ENCODE measurements around the gene METAP1D.
"Not testable (repeated sequence)": the region's sequence is repeated elsewhere in the genome, so short reads cannot be mapped to it uniquely, and the experiment has no call there.

Gene METAP1D

DNA sequence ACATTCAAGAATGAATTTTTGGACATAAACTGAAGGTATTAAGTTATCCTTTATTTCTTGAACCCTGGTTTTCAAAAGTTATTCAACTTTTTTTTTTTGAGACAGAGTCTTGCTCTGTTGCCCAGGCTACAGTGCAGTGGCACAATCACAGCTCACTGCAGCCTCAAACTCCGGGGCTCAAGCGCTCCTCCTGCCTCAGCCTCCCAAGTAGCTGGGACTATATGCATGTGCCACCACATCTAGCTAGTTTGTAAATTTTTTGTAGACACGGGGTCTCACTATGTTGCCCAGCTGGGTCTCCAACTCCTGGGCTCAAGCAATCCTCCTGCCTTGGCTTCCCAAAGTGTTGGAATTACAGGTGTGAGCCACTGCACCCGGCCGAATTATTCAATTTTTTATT, 2.7 kb upstream of the METAP1D start:
- not testable (repeated sequence) for DNase-seq (ENCODE audit: low read depth, low spot score)

- DNase-seq (ENCODE audit: low read depth, low spot score): no peak
Measured at GRCh38 chr2:171999161-171999560, 592 bp upstream of the METAP1D start.

DNA sequence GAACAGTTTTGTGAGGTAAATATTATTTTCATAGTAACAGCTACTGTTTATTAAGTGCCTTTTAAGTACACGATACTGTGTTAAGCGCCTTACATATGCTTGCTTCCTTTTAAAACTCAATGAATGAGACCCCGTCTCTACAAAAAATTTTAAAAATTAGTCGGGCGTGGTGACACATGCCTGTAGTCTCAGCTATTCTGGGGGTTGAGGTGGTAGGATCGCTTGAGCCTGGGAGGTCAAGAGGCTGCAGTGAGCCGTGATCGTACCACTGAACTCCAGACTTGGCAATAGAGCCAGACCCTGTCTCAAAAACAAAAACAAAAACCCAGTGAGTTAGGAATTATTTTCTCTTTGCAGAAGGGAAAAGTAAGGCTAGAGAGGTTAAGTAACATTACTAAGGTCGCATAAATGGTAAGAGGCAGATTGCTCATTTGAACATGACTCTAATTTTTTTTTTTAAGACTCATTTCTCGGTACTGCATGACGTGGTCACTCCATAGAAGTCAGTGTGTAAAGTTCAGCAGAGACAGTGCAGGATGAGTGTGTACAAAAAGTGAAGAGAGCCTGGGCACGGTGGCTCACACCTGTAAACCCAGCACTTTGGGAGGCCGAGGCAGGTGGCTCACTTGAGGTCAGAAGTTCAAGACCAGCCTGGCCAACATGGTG, 1.1 kb downstream of the METAP1D start:
- DNase-seq (ENCODE audit: low read depth, low spot score): no peak

DNA sequence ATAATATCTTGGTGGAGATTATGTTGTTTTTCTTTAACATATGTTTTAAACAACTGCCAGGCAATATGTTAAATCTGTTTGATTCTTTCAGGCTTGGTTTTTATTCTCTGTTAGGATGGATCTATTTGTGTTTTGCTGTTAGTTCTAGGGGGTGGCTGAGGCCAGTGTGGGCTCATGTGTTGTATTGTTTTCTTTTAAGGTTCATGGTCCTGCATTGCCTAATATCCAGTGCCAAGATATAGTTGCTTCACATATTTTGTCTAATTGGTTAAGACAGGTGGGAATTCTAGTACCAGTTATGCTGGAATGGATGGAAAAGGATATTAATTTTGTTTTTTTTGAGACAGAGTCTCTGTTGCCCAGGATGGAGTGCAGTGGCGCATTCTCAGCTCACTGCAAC, 7.6 kb downstream of the METAP1D start:
- DNase-seq (ENCODE audit: low read depth, low spot score): no peak

DNA sequence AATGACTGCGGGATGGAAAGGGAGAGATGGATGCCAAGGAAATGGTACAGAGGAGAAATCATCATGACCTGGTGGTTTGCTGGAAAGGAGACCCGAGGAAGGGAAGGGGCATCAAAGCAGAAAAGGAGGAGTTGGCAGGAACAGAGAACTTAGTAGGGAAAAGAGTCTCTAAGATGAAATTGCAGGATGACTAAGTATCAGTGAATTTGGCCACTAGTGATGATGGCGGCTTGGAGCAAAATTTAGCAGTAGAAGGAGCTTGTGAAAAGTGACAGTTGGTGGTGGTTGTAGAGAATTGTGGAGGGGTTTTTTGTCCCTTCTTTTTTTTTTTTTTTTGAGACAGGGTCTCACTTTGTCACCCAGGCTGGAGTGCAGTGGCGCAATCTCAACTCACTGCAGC, 10.1 kb downstream of the METAP1D start:
- no peak for DNase-seq (ENCODE audit: low read depth, low spot score)

- no peak for DNase-seq (ENCODE audit: low read depth, low spot score)
Measured at GRCh38 chr2:172011812-172012575, 12.2 kb downstream of the METAP1D start.

- DNase-seq (ENCODE audit: low read depth, low spot score): peak; percentile 57
Measured at GRCh38 chr2:172012677-172013391, 13.1 kb downstream of the METAP1D start.

- DNase-seq (ENCODE audit: low read depth, low spot score): no peak
Measured at GRCh38 chr2:172013396-172013795, 13.6 kb downstream of the METAP1D start.

- DNase-seq (ENCODE audit: low read depth, low spot score): no peak
Measured at GRCh38 chr2:172021074-172021931, 21.6 kb downstream of the METAP1D start.

DNA sequence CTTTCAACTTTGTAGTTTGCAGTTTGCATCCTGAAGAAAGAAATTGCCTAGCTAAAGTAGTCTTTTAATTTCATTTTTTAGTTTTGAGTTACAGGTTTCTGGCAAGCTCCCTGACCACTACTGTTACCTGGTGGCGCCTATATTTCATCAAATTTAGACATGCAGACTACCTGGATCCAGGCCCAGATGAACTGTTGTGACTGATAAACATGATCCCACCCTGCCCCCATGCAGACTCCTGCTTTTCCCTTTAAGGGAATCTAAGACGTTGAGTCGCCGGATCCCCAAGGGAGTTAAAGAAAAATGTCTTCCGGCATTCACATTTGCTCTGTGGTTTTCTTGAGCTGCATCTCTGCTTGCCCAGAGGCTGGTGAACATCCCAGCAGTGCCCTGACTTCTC, 22.2 kb downstream of the METAP1D start:
- peak; percentile 36 for DNase-seq (ENCODE audit: low read depth, low spot score)

DNA sequence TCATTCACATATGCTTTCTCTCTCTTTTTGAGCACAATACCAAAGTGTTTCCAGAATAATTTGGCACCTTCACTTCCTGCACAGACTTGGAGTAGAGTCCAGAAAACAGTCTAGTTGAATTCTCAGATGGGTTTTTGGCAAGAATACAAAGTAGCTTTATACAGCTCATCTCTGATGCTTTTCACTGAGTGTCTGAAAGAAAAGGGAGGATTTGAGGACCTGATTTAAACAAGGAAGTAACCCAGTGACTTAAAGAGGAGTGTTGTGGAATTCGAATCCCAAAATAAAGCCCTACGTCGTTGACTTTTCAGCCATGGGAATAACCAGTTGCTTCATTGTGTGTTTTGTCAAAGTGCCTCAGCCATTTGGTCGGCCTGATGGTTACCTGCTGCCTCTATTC, 31.8 kb downstream of the METAP1D start:
- no peak for DNase-seq (ENCODE audit: low read depth, low spot score)

DNA sequence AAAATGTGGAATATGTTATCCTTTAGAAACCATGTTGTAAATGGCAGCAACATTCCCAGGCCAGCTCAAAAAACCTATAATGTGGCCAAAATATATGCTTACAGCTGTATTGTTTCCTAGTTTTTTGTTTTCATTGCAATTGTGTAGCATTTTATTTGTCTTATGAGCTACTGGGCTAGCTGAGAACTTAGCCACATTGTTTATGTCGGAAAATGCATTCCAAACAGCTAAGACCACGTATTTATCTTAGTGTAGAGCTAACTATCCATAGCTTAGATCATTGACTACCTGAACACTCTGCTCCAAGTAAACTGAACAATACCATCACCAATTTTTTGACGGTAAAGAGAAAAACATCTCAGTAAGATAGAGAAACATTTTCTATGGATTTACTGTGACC, 38.4 kb downstream of the METAP1D start:
- no peak for DNase-seq (ENCODE audit: low read depth, low spot score)

- DNase-seq (ENCODE audit: low read depth, low spot score): no peak
Measured at GRCh38 chr2:172038604-172039003, 38.9 kb downstream of the METAP1D start.

- no peak for DNase-seq (ENCODE audit: low read depth, low spot score)
Measured at GRCh38 chr2:172039011-172039704, 39.4 kb downstream of the METAP1D start.

GRCh38 chr2:172040311-172040710, 40.6 kb downstream of the METAP1D start:
- DNase-seq (ENCODE audit: low read depth, low spot score): no peak

GRCh38 chr2:172046080-172046678, 46.4 kb downstream of the METAP1D start:
- DNase-seq (ENCODE audit: low read depth, low spot score): no peak

GRCh38 chr2:172046866-172047565, 47.3 kb downstream of the METAP1D start:
- no peak for DNase-seq (ENCODE audit: low read depth, low spot score)

DNA sequence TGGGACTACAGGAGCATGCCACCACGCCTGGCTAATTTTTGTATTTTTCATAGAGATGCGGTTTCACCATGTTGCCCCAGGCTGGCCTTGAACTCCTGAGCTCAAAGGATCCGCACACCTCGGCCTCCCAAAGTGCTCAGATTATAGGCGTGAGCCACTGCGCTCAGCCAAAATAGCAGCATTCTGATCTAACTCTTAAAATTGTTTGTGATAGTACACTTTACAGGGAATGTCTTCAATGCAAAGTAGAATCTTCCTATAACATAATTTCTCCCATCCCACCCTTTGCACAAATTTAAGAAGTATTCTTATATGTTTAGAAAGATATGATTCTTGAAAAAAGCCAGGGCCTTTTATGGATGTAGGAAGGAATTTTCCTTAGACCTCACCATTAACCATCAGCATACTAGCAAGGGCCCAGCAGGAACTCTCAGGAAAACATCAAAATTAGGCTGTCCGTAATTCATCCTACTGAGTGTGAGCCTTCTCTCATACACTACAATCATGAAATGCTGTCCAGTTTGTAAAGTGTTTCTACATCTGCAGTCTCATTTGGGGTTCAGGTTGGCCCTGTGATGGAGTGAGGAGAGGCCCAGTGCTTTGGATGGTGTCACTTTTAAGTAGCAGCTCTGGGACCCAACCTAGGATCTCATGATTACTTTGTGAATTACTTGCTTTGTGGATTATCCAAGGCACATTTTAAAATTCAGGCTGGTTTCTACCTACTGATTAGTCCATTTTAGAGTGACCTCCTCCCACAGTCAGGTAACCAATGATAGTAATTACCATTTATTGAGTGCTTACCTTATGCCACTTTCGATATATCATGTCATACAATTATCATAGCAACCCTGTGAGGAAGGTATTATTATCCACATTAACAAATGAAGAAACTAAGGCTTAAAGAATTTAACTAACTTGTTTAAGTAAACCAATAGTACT, 48.1 kb downstream of the METAP1D start:
- DNase-seq (ENCODE audit: low read depth, low spot score): no peak
